ENCODE measurements around the gene MED17.

Gene MED17

DNA sequence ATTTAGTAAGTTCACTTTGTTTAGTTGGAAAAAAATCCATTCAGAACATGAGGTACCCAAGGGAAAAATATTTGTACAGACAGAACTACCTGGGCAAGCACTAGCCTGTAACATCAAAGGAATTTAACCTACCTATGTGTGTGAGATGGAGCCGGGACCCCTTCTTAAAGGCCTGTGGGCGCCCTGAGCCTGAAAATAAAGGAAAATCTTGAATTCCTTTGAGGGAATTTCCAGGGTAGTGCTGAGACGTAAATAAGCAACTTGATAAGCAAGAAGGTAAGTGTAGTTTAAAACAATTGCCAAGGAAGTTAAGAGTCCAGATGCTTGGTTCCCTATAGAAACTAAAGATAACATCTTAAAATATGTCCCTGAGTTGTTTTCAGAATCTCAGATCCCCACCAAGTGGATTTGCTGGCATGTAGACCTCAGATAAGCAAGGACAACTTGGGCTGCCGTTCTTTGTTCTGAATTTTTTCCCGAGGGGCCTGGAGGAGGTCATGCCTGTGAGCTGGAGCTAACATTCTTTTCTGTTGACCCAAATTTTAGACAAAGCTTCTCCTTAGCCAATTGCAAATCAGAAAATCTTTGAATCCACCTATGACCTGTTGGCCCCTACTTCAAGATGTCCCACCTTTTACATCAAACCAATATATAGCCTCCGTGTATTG, 31.0 kb downstream of the MED17 start:
- H3K27ac Mint-ChIP-seq, result no peak overlapping the region
- DNase-seq (no peak), ATAC-seq (replicated peaks) (no peak)
- no peak overlapping the region for H3K4me3 Mint-ChIP-seq
- H3K9me3 Mint-ChIP-seq, result no peaks in the 10 kb centered on the region
- H3K4me1 Mint-ChIP-seq, result no peaks in the 10 kb centered on the region
- peaks cover 33 to 42% of the 10 kb centered on the region in 2 donors for H3K36me3 Mint-ChIP-seq
- H3K27me3 Mint-ChIP-seq, result no peaks in the 10 kb centered on the region

- Mint-ChIP-seq H3K9me3 (no peaks in the 10 kb centered on the region), H3K36me3 (peaks cover 22 to 32% of the 10 kb centered on the region in 2 donors), H3K27ac (no peak overlapping the region), H3K4me1 (no peaks in the 10 kb centered on the region), H3K4me3 (no peak overlapping the region), H3K27me3 (no peaks in the 10 kb centered on the region)
- no peak for DNase-seq
- ATAC-seq (replicated peaks), result no peak
These were observed 33.6 kb downstream of the MED17 start for GRCh38 chr11:93817426-93818348.

DNA sequence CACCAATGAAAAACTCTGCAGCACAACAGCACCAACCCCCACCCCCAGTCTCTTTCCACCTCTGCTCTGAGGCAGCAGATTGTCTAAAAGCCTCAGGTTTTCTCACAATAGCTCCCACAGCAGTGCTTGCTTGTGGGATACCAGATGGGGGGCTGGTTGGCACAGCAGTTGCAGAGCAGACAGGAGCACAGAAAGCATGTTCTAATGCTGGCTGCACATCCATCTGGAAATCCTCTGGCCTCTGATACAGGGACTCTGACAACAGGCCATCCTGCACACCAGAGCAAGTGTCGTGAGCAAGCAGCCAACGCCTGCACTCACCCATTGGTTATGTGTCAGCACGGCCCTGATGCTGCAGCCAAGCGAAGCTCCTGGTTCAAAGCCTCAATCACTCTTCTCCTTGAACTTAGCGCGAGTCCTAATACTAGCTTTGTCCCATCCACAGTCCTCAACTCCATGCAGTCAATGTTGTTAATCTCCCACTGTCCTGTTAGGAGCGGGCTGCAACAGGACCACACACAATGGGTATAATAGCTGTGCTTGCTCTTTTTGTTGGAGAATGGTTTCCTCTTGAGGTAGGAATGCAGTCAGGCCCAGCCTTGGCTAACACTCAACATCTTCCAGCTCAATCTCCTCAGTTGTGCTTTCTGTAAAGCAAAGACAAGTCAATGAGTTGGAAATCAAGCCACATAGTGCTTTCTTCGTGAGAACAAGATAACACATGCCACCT, 36.0 kb downstream of the MED17 start:
- no peak overlapping the region for H3K27ac Mint-ChIP-seq
- no peaks in the 10 kb centered on the region for H3K27me3 Mint-ChIP-seq
- no peaks in the 10 kb centered on the region for H3K4me1 Mint-ChIP-seq
- DNase-seq (no peak), ATAC-seq (replicated peaks) (no peak)
- H3K36me3 Mint-ChIP-seq, result peaks cover 14 to 18% of the 10 kb centered on the region in 2 donors
- H3K9me3 Mint-ChIP-seq, result no peaks in the 10 kb centered on the region
- no peak overlapping the region for H3K4me3 Mint-ChIP-seq

- Mint-ChIP-seq H3K4me3 (no peak overlapping the region), H3K4me1 (no peaks in the 10 kb centered on the region), H3K27ac (no peak overlapping the region), H3K9me3 (no peaks in the 10 kb centered on the region), H3K36me3 (peaks cover 11 to 12% of the 10 kb centered on the region in 2 donors), H3K27me3 (no peaks in the 10 kb centered on the region)
- ATAC-seq (replicated peaks), result no peak
- no peak for DNase-seq
These were observed 36.8 kb downstream of the MED17 start for GRCh38 chr11:93820847-93821246.

GRCh38 chr11:93821617-93822016, 37.5 kb downstream of the MED17 start:
- Mint-ChIP-seq H3K4me1 (no peaks in the 10 kb centered on the region), H3K9me3 (no peaks in the 10 kb centered on the region), H3K36me3 (peaks cover 8 to 9% of the 10 kb centered on the region in 2 donors), H3K4me3 (no peak overlapping the region), H3K27ac (no peak overlapping the region), H3K27me3 (no peaks in the 10 kb centered on the region)
- ATAC-seq (replicated peaks) (no peak), DNase-seq (no peak)

DNA sequence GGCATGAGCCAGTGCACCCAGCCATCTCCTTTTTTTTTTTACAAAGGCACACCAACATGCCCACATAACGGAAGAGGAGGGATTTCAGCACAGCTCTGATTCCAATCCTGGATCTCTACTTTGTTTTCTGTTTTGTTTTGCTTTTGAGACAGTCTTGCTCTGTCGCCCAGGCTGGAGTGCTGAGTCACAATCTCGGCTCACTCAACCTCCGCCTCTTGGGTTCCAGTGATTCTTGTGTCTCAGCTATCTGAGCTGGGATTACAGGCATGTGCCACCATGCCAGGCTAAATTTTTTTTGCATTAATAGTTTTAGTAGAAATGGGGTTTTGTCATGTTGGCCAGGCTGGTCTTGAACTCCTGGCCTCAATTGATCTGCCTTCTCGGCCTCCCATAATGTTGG, 38.3 kb downstream of the MED17 start:
- peaks cover 6 to 9% of the 10 kb centered on the region in 2 donors for H3K36me3 Mint-ChIP-seq
- H3K9me3 Mint-ChIP-seq, result no peaks in the 10 kb centered on the region
- ATAC-seq (replicated peaks), result no peak
- DNase-seq, result no peak
- no peak overlapping the region for H3K27ac Mint-ChIP-seq
- no peak overlapping the region for H3K4me3 Mint-ChIP-seq
- H3K27me3 Mint-ChIP-seq, result no peaks in the 10 kb centered on the region
- H3K4me1 Mint-ChIP-seq, result no peaks in the 10 kb centered on the region

DNA sequence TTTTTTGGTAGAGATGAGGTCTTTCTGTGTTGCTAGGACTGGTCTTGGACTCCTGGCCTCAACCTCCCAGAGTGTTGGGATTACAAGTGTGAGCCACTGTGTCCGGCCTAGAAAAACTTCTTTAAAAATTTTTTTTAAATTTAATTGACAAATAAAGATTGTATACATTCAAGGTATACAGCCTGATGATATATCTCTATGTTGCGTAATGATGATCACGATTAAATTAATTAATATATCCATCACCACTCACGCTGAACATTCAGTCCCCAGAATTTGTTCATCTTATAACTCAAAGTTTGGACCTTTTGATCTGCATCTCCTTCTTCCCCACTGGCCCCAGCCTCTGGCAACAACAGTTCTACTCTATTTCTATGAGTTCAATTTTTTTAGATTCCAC, 39.1 kb downstream of the MED17 start:
- no peak for DNase-seq
- no peaks in the 10 kb centered on the region for H3K4me1 Mint-ChIP-seq
- ATAC-seq (replicated peaks), result no peak
- H3K27me3 Mint-ChIP-seq, result no peaks in the 10 kb centered on the region
- no peak overlapping the region for H3K4me3 Mint-ChIP-seq
- H3K9me3 Mint-ChIP-seq, result no peaks in the 10 kb centered on the region
- peaks cover 4 to 5% of the 10 kb centered on the region in 2 donors for H3K36me3 Mint-ChIP-seq
- no peak overlapping the region for H3K27ac Mint-ChIP-seq

- Mint-ChIP-seq H3K4me1 (no peaks in the 10 kb centered on the region), H3K27ac (no peak overlapping the region), H3K36me3 (no peaks in the 10 kb centered on the region), H3K27me3 (no peaks in the 10 kb centered on the region), H3K9me3 (no peaks in the 10 kb centered on the region), H3K4me3 (no peak overlapping the region)
- DNase-seq, result no peak
- no peak for ATAC-seq (replicated peaks)
These were observed 43.3 kb downstream of the MED17 start for GRCh38 chr11:93827363-93827762.

DNA sequence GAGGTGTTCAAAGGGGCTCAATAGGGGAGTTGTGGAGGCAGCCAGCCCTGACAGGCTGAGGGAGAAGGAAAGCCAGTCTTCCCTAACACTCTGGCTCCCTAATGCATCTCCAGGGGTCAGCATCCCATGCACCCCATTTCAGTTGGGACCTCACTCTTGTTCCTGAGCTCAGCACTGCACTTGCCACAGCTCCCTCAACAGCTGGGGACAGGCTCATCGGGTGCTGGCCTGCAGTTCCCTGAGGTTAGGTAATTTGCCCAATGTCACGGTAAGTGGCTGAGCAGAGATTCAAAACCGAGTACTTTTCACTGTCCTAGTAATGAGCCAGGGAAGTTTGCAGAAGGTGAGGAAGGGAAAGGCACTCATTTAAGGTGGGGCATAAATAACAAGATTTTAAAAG, 45.5 kb downstream of the MED17 start:
- ATAC-seq (replicated peaks) (no peak), DNase-seq (no peak)
- Mint-ChIP-seq H3K9me3 (no peaks in the 10 kb centered on the region), H3K27ac (no peak overlapping the region), H3K27me3 (peaks cover 0 to 11% of the 10 kb centered on the region in 2 donors), H3K36me3 (no peaks in the 10 kb centered on the region), H3K4me3 (no peak overlapping the region), H3K4me1 (no peaks in the 10 kb centered on the region)

DNA sequence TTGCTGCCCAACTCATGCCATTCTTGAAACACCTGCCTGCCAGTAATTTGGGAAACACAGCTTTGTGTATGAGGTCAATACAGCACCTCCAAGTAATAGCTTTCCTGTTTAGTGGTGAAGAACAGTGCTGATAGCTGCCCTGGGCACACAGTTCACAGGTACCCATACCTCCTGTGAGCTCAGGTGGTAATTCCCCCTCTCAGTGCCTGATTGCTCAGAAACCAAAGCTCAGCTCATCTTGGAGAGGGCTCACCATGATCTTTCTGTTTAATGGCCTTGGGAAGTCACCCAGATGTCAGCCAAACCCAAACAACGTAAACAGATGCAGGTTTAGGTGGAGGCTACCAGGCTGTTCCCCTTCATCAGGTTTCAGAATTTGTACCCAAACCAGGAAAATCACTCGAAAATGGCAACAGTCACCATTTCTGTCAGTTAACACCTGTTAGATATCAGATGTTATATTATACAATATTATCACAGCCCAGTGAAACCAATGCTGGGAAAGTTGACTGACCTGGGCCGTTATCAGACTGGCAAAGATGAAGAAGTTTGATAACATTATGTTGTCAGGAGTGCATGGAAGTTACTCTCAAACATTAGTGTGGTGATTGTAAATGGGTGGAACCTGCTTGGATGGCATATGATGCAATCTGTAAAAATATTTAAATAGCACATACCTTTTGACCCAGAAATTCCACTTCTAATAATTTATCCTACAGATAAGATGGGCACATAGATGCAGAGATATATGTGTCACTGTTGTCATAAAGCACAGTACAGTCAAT, 47.5 kb downstream of the MED17 start:
- Mint-ChIP-seq H3K27ac (no peak overlapping the region), H3K4me3 (no peak overlapping the region), H3K36me3 (no peaks in the 10 kb centered on the region), H3K4me1 (no peaks in the 10 kb centered on the region), H3K9me3 (no peaks in the 10 kb centered on the region), H3K27me3 (peaks cover 0 to 11% of the 10 kb centered on the region in 2 donors)
- DNase-seq (no peak), ATAC-seq (replicated peaks) (no peak)

GRCh38 chr11:93832780-93833179, 48.7 kb downstream of the MED17 start:
- Mint-ChIP-seq H3K27me3 (peaks cover 0 to 11% of the 10 kb centered on the region in 2 donors), H3K4me1 (no peaks in the 10 kb centered on the region), H3K9me3 (no peaks in the 10 kb centered on the region), H3K27ac (no peak overlapping the region), H3K36me3 (no peaks in the 10 kb centered on the region), H3K4me3 (no peak overlapping the region)
- no peak for DNase-seq
- no peak for ATAC-seq (replicated peaks)

GRCh38 chr11:93838967-93839366, 54.9 kb downstream of the MED17 start:
- Mint-ChIP-seq H3K4me3 (no peak overlapping the region), H3K27me3 (peaks cover 0 to 5% of the 10 kb centered on the region in 2 donors), H3K9me3 (no peaks in the 10 kb centered on the region), H3K27ac (no peak overlapping the region), H3K36me3 (no peaks in the 10 kb centered on the region), H3K4me1 (no peaks in the 10 kb centered on the region)
- DNase-seq, result no peak
- no peak for ATAC-seq (replicated peaks)

- H3K27ac Mint-ChIP-seq, result no peak overlapping the region
- ATAC-seq (replicated peaks), result no peak
- H3K4me3 Mint-ChIP-seq, result no peak overlapping the region
- no peaks in the 10 kb centered on the region for H3K36me3 Mint-ChIP-seq
- no peaks in the 10 kb centered on the region for H3K4me1 Mint-ChIP-seq
- H3K9me3 Mint-ChIP-seq, result no peaks in the 10 kb centered on the region
- no peaks in the 10 kb centered on the region for H3K27me3 Mint-ChIP-seq
- DNase-seq, result no peak
These were observed 56.1 kb downstream of the MED17 start for GRCh38 chr11:93840180-93840579.

DNA sequence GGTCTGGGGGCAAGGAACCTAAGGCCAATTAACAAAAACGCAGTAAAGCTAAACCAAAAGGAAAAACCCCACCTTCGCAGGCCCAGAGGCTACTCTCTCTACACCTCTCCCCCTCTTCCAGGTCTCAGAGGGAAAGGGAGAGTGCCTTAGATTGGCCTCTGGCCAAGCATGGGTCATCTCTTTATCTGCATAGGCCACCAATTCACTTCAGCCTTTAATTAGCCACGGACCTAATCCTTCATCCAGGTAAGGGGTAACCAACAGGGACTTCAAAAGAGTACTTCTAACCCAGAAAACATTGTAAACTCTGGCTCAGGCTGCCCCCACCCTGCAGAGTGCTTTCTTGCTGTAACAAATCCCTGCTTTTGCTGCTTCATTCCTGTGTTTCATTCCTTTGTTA, 56.9 kb downstream of the MED17 start:
- Mint-ChIP-seq H3K27me3 (no peaks in the 10 kb centered on the region), H3K36me3 (no peaks in the 10 kb centered on the region), H3K4me3 (no peak overlapping the region), H3K4me1 (no peaks in the 10 kb centered on the region), H3K27ac (no peak overlapping the region), H3K9me3 (no peaks in the 10 kb centered on the region)
- DNase-seq (no peak), ATAC-seq (replicated peaks) (no peak)

Measured in stimulated activated naive B cell treated with anti-CD40 and anti-IgM and Interleukin-4, amounts not matched to agents 10 μg/mL and 1 μg/mL and 100 μg/mL, for 72 hours (primary cell).